ENCODE results near the gene NUDT2. TPM values are rescaled to one million over a fixed set of nuclear protein-coding genes. Genes with fewer than 3 reads are reported as not detected.
"Not testable (repeated sequence)": the region's sequence is repeated elsewhere in the genome, so short reads cannot be mapped to it uniquely, and the experiment has no call there.

Gene NUDT2
- total RNA-seq, 1 experiment from 2014 or later = 34.6 TPM

DNA sequence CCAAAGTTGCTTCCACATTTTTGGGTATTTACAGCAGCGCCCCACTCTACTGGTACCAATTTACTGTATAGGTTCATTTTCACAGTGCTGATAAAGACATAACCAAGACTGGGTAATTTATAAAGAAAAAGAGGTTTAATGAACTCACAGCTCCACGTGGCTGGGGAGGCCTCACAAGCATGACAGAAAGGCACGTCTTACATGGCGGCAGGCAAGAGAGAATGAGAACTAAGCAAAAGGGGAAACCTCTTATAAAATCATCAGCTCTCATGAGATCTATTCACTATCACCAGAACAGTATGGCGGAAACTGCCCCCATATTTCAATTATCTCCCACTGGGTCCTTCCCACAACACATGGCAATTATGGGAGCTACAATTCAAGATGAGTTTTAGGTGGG lies 39.4 kb downstream of the NUDT2 start:
- H3K4me3 ChIP-seq (ENCODE audit: low read length); CTCF ChIA-PET; H3K36me3 ChIP-seq (ENCODE audit: low read depth, low read length); H3K79me2 ChIP-seq (ENCODE audit: low read length); H3K27ac ChIP-seq (ENCODE audit: low read length); BruUV-seq (replicated peaks); H2AFZ ChIP-seq (ENCODE audit: low read length); DNase-seq; intact Hi-C loops (cut with micrococcal nuclease); H3K4me2 ChIP-seq (ENCODE audit: low read length); H3K4me1 ChIP-seq (ENCODE audit: insufficient read depth, low read length); H3K9me3 ChIP-seq (ENCODE audit: low read length); H3K9me2 ChIP-seq (replicated peaks; ENCODE audit: low read length); POLR2A ChIA-PET (ENCODE audit: unreplicated experiment); H3K9ac ChIP-seq (ENCODE audit: low read length); H3F3A ChIP-seq (ENCODE audit: low read length, unreplicated experiment); ATAC-seq; H4K20me1 ChIP-seq (ENCODE audit: low read length); H3K27me3 ChIP-seq (ENCODE audit: low read length): not testable (repeated sequence)

GRCh38 chr9:34369636-34370035 lies 40.3 kb downstream of the NUDT2 start:
- Histone ChIP-seq H3K4me3 (ENCODE audit: low read length) (no peak overlapping the region), H3K4me1 (ENCODE audit: insufficient read depth, low read length) (no peaks in the 10 kb centered on the region), H2AFZ (ENCODE audit: low read length) (no peak overlapping the region), H4K20me1 (ENCODE audit: low read length) (no peaks in the 10 kb centered on the region), H3K36me3 (ENCODE audit: low read depth, low read length) (no peaks in the 10 kb centered on the region), H3K9me3 (ENCODE audit: low read length) (no peaks in the 10 kb centered on the region), H3K9me2 (replicated peaks; ENCODE audit: low read length) (no peaks in the 10 kb centered on the region), H3K4me2 (ENCODE audit: low read length) (no peak overlapping the region), H3K9ac (ENCODE audit: low read length) (no peak overlapping the region), H3F3A (ENCODE audit: low read length, unreplicated experiment) (no peaks in the 10 kb centered on the region), H3K79me2 (ENCODE audit: low read length) (no peaks in the 10 kb centered on the region), H3K27me3 (ENCODE audit: low read length) (no peaks in the 10 kb centered on the region), H3K27ac (ENCODE audit: low read length) (no peak overlapping the region)
- CTCF ChIA-PET = no interaction called here
- DNase-seq (no peak), ATAC-seq (no peak)
- POLR2A ChIA-PET (ENCODE audit: unreplicated experiment) = no interaction called here
- intact Hi-C loops (cut with micrococcal nuclease) = no loop called here
- BruUV-seq (replicated peaks) = no TSS peak
- TF ChIP-seq EZH2 (IDR thresholded peaks at IDR 0.05; ENCODE audit: low read length, unreplicated experiment) = no peak
- no peak for TF ChIP-seq EZH2phosphoT487 (IDR thresholded peaks at IDR 0.05; ENCODE audit: borderline replicate concordance, low read length)
- no peak for TF ChIP-seq CTCF (conservative IDR thresholded peaks at IDR 0.05; ENCODE audit: low read depth, low read length)

- no peak overlapping the region for H3K4me3 ChIP-seq (ENCODE audit: low read length)
- H3K9ac ChIP-seq (ENCODE audit: low read length) = no peak overlapping the region
- H3K27ac ChIP-seq (ENCODE audit: low read length) = no peak overlapping the region
- ChIA-PET POLR2A (ENCODE audit: unreplicated experiment) (no interaction called here), CTCF (no interaction called here)
- H3K4me1 ChIP-seq (ENCODE audit: insufficient read depth, low read length) = peaks cover 7% of the 10 kb centered on the region
- H4K20me1 ChIP-seq (ENCODE audit: low read length) = no peaks in the 10 kb centered on the region
- no peak for DNase-seq
- ATAC-seq = no peak
- H3K36me3 ChIP-seq (ENCODE audit: low read depth, low read length) = no peaks in the 10 kb centered on the region
- intact Hi-C loops (cut with micrococcal nuclease) = no loop called here
- no peaks in the 10 kb centered on the region for H3K79me2 ChIP-seq (ENCODE audit: low read length)
- H3K9me3 ChIP-seq (ENCODE audit: low read length) = no peaks in the 10 kb centered on the region
- no peaks in the 10 kb centered on the region for H3K9me2 ChIP-seq (replicated peaks; ENCODE audit: low read length)
- TF ChIP-seq EZH2phosphoT487 (IDR thresholded peaks at IDR 0.05; ENCODE audit: borderline replicate concordance, low read length) (no peak), EZH2 (IDR thresholded peaks at IDR 0.05; ENCODE audit: low read length, unreplicated experiment) (no peak), CTCF (conservative IDR thresholded peaks at IDR 0.05; ENCODE audit: low read depth, low read length) (no peak)
- BruUV-seq (replicated peaks) = no TSS peak
- no peaks in the 10 kb centered on the region for H3F3A ChIP-seq (ENCODE audit: low read length, unreplicated experiment)
- no peaks in the 10 kb centered on the region for H3K27me3 ChIP-seq (ENCODE audit: low read length)
- H3K4me2 ChIP-seq (ENCODE audit: low read length) = no peak overlapping the region
- H2AFZ ChIP-seq (ENCODE audit: low read length) = no peak overlapping the region
These were observed 41.1 kb downstream of the NUDT2 start for GRCh38 chr9:34370335-34370969.
